Upper lobe of left lung (tissue), 6 donors: ENCODE measurements around the gene PLK3. TPM values are rescaled to one million over a fixed set of nuclear protein-coding genes. Genes with fewer than 3 reads are reported as not detected.

Experiments used
- ATAC-seq, 2 donors: fragments of 200-7000 bp; cut with Tn5 transposase; one replicate each; pipeline ENCODE4 v1.9.1; 2022; ENCODE audit warnings: mild to moderate bottlenecking in 2 of 2, moderate library complexity in 2 of 2; ENCODE audit not compliant: low FRiP score in 2 of 2
- DNase-seq, 2 donors: peaks; one replicate each; pipeline ENCODE4 v3.0.0-alpha.2; 2019 to 2020
- H3K27ac ChIP-seq, 4 donors: fragments of 200-600 bp; sonication (generic); one replicate each; pipeline ENCODE4 v1.5.1; 2016 to 2019
- H3K27me3 ChIP-seq, 4 donors: fragments of 200-600 bp; sonication (generic); one replicate each; pipeline ENCODE4 v1.5.1; 2017 to 2019
- H3K36me3 ChIP-seq, 4 donors: fragments of 200-600 bp; sonication (generic); one replicate each; pipeline ENCODE4 v1.5.1; 2016 to 2019
- H3K4me1 ChIP-seq, 4 donors: fragments of 200-600 bp; sonication (generic); one replicate each; pipeline ENCODE4 v1.5.1; 2018 to 2019
- H3K4me3 ChIP-seq, 4 donors: fragments of 200-600 bp; sonication (generic); one replicate each; pipeline ENCODE4 v1.5.1; 2017 to 2019; ENCODE audit warnings: mild to moderate bottlenecking in 2 of 4, moderate library complexity in 1 of 4
- H3K9me3 ChIP-seq, 4 donors: fragments of 200-600 bp; sonication (generic); one replicate each; pipeline ENCODE4 v1.5.1; 2018 to 2019
- EP300 ChIP-seq, 4 donors: sonication (generic); formaldehyde crosslinking; IDR thresholded peaks; one replicate each; pipeline ENCODE4 v1.5.1; 2017; ENCODE audit warnings: antibody characterized with exemption in 4 of 4, control low read depth in 2 of 4
- POLR2A ChIP-seq, 4 donors: fragments of 450-650 bp; IDR thresholded peaks; one replicate each; pipeline ENCODE4 v1.5.1; 2016 to 2017; ENCODE audit warnings: antibody characterized with exemption in 4 of 4, mild to moderate bottlenecking in 2 of 4
- POLR2AphosphoS5 ChIP-seq, 2 donors: sonication (generic); formaldehyde crosslinking; IDR thresholded peaks; one replicate each; pipeline ENCODE4 v1.5.1; 2017; ENCODE audit warnings: antibody characterized with exemption in 2 of 2
- WGBS, 2 donors: methylation state at CpG; one replicate each; pipeline ENCODE4 v1.1.5; 2017 to 2018; 5-methylcytosine and 5-hydroxymethylcytosine counted together
- total RNA-seq, 6 donors: library from RNA; depleted of rRNA in 4 of 6; stranded (reverse); fragments of >200 nt in 4 of 6; gene quantifications; one replicate each; pipeline versions ENCODE4 v1.1.0 to v1.2.1, GENCODE V29; 2016 to 2021
- TF ChIP-seq, protein P1 (sequence below), 6 experiments: fragments of 450-650 bp in 4 of 6; fragments of 200-600 bp in 2 of 6; sonication (generic) in 2 of 6; IDR thresholded peaks; one replicate each; pipeline ENCODE4 v1.5.1; 2016 to 2019; ENCODE audit warnings: antibody characterized with exemption in 6 of 6
- donor health status: DM: no; HTN: no; CAD: no; lungs with moderate emphysema.
- donor health status: DM: no; HTN: yes; CAD: no; lungs with severe emphysema.

The PLK3 gene
- total RNA-seq, 6 donors from 2014 or later, result 24.9 to 72.4 (median 49.6) TPM

DNA sequence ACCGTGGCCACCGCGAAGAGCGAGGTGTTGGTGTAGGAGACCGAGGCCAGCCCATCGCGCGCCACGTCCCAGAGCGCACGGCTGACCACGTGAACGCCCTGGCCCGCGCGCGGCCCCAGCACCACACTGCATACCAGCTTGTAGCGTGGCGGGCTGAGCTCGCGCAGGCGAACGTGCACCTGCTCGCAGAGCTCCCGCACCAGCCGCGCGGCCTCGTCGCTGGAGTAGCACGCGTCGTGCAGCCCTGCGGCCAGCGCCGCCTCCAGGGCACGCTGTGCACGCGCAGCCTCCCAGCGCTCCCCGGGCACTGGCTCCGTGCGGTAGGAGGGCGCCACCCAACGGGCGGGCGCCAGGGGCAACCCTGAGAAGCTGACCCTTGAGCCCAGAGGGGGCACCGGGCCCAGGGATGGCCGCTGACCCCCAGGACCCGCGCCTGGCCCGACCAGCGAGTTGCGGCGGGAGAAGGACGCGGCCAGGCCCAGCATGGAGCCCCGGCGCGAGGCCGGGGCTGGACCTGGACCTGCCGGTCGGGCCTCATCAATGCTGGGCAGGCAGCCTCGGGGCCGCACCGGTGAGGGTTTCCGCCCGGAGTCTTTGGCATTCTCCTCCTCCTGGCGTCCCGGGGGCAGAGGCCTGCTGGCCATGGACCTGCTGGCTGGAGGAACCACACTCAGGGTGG lies 6.0 kb downstream of the PLK3 start:
- no peak for TF ChIP-seq EP300 (IDR thresholded peaks at IDR 0.05)
- TF ChIP-seq, protein P1, sequence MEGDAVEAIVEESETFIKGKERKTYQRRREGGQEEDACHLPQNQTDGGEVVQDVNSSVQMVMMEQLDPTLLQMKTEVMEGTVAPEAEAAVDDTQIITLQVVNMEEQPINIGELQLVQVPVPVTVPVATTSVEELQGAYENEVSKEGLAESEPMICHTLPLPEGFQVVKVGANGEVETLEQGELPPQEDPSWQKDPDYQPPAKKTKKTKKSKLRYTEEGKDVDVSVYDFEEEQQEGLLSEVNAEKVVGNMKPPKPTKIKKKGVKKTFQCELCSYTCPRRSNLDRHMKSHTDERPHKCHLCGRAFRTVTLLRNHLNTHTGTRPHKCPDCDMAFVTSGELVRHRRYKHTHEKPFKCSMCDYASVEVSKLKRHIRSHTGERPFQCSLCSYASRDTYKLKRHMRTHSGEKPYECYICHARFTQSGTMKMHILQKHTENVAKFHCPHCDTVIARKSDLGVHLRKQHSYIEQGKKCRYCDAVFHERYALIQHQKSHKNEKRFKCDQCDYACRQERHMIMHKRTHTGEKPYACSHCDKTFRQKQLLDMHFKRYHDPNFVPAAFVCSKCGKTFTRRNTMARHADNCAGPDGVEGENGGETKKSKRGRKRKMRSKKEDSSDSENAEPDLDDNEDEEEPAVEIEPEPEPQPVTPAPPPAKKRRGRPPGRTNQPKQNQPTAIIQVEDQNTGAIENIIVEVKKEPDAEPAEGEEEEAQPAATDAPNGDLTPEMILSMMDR (IDR thresholded peaks at IDR 0.05), result peak in 1 of 6 experiments; percentile 8
- DNase-seq (peak in 1 of 2 donors; percentile 89), ATAC-seq (no peak)
- Histone ChIP-seq H3K4me3 (peak overlapping the region in 1 of 4 donors; percentile 28), H3K9me3 (no peaks in the 10 kb centered on the region), H3K4me1 (peaks cover 75 to 95% (median 89%) of the 10 kb centered on the region in 4 donors), H3K27me3 (no peaks in the 10 kb centered on the region), H3K36me3 (peaks cover 17 to 49% (median 42%) of the 10 kb centered on the region in 4 donors), H3K27ac (peak overlapping the region; percentile 93 to 99 (median 98))
- 93 to 95% methylated on average over 27 to 60 of the region's 70 CpGs for WGBS, 2 donors

DNA sequence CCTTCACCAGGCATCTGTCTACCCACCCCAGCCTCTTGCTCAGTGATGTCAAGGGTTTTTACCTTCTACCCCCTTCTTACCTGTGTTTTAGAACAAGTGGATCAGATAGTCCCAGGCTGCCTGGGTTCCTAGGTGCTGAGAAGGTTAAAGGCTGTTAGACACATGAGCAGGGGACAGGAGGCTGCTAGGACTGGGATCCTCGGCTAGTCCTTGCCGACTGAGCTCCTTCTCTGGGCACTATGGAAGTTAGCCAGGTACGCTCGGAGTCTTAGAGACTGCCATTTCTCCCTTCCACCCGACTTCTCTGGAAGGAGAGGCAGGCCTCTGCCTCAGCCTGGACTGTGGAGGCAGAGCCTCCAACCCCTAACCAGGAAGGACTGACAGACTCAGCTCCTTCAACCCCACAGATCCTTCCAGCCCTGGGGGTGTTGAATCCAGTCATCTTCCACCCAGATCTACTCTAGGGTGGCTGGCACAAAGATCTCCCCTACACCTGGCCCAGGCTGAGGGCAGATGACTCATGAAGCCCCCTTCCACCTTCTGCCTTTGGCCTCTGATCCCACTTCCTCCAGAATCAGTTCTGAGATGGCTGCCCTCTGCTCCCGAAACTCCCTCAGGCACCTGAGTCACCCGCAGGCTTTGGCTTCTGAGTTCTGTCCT lies 6.7 kb downstream of the PLK3 start, which contains the start of gene DYNLT4:
TSS of gene DYNLT4 (minus strand) at position 648 of the 660 bp plus-strand sequence. CDS start 683 bp downstream, outside the sequence.
- peak in 1 of 4 donors; percentile 87 for TF ChIP-seq POLR2A (IDR thresholded peaks at IDR 0.05)
- TF ChIP-seq, protein P1 (IDR thresholded peaks at IDR 0.05), result no peak
- peak within 1 kb of the TSS; percentile 93 to 99 (median 98) for H3K27ac ChIP-seq
- no peaks in the 10 kb centered on the region for H3K27me3 ChIP-seq
- peaks cover 75 to 95% (median 92%) of the 10 kb centered on the region in 4 donors for H3K4me1 ChIP-seq
- DNase-seq (no peak), ATAC-seq (peak in 1 of 2 donors; percentile 0)
- peaks cover 17 to 49% (median 42%) of the 10 kb centered on the region in 4 donors for H3K36me3 ChIP-seq
- peak within 1 kb of the TSS in 1 of 4 donors; percentile 31 for H3K4me3 ChIP-seq
- no peaks in the 10 kb centered on the region for H3K9me3 ChIP-seq
- 0 to 61% methylated on average over 1 to 7 of the region's 7 CpGs for WGBS, 2 donors

DNA sequence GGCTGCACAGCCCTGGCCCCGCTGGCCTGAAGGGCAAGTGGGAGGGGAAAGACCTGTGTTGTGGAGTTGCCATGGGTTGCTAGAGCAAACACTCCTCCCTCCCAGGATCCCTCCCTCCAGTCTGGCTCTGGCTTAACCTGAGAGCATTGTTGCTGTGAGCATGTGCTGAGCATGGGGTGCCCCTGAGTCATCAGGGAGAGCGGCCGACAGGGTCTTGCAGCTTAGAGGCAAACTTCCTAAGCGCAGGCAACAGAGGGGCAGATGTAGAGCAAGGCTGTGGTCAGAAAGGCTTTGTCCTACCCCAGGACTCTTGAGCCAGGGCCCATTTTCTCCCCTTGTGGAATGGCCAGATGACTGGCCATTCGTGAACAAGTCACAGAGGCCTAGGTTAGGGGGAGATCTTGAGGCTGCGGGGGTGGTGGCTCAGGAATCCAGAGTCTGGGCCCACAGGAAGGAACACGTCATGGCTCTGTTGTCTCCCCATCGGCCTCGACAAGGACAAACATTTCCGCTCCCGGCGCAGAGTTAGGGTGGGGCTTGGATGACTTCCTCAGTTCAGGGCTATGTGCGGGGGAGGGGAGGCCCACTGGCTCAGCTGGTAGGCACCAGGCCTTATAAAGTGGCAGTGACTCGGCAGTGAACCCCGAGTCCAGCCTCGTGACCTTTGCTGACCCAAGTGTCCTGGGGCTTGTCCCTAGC lies 7.3 kb downstream of the PLK3 start:
- Histone ChIP-seq H3K4me3 (peak overlapping the region in 1 of 4 donors; percentile 31), H3K36me3 (peaks cover 17 to 45% (median 41%) of the 10 kb centered on the region in 4 donors), H3K27ac (peak overlapping the region; percentile 93 to 99 (median 98)), H3K9me3 (no peaks in the 10 kb centered on the region), H3K27me3 (no peaks in the 10 kb centered on the region), H3K4me1 (peaks cover 69 to 95% (median 88%) of the 10 kb centered on the region in 4 donors)
- ATAC-seq (peak; percentile 85 to 92), DNase-seq (peak; percentile 86 to 99)
- WGBS, 2 donors, result 1 to 3% methylated on average over 8 to 16 of the region's 16 CpGs
- TF ChIP-seq, protein P1 (IDR thresholded peaks at IDR 0.05), result peak in 2 of 6 experiments; percentile 17 to 37
- TF ChIP-seq POLR2A (IDR thresholded peaks at IDR 0.05) (peak in 3 of 4 donors; percentile 23 to 62 (median 24)), POLR2AphosphoS5 (IDR thresholded peaks at IDR 0.05) (peak; percentile 89 to 90), EP300 (IDR thresholded peaks at IDR 0.05) (peak in 3 of 4 donors; percentile 26 to 94 (median 87))

DNA sequence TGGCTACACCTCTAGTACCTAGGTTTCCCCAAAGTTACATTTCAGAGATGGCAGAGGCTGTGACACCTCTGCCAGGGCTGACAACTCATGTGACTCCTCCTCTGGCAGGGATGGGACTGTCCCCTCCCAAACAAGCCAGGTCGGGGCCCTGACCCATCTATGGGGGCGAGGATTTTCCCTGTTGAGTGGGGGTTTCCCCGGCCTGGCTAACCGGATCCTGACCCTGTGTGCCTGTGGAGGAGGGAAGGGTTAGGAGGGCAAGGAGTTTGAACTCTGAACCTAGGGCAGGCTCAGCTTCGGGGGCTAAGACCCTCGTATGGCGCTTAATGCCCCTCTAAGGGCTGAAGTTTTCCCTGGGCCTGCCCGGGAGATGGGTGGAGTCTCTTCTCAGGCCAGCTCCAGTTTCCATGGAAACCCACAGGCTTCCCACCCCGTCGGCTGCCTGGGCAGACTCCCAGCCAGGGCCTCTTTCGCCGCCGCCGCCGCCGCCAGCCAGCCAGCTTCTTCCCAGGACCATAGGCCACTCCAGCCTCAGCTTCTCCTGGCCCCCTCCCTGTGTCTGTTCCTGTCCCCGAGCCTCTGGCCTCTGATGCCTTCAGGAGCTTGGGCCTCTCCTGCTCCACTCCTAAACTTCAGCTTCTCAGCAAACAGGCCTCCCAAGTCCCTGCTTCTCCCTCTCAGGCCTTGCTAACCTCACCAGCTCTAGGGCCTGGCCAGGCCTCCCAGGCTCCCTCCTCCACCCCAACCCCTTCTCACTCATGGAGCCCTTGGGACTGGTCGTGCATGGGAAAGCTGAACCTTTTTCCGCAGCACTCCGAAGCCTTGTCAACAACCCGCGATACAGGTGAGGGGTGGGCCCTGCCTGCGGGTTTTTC lies 8.1 kb downstream of the PLK3 start, which contains the start of gene BTBD19:
TSS of gene BTBD19 (plus strand) at position 461 of the 875 bp plus-strand sequence. CDS start at position 759, 298 bp downstream.
- H3K9me3 ChIP-seq, result no peaks in the 10 kb centered on the region
- WGBS, 2 donors, result 26 to 30% methylated on average over 11 to 23 of the region's 23 CpGs
- H3K36me3 ChIP-seq, result peaks cover 12 to 37% (median 34%) of the 10 kb centered on the region in 4 donors
- H3K4me3 ChIP-seq, result peak within 1 kb of the TSS in 3 of 4 donors; percentile 6 to 31 (median 14)
- H3K27ac ChIP-seq, result peak within 1 kb of the TSS; percentile 93 to 99 (median 98)
- TF ChIP-seq EP300 (IDR thresholded peaks at IDR 0.05) (no peak), POLR2AphosphoS5 (IDR thresholded peaks at IDR 0.05) (peak in 1 of 2 donors; percentile 20), POLR2A (IDR thresholded peaks at IDR 0.05) (peak in 2 of 4 donors; percentile 2 to 5)
- TF ChIP-seq, protein P1 (IDR thresholded peaks at IDR 0.05), result no peak
- H3K4me1 ChIP-seq, result peaks cover 69 to 94% (median 86%) of the 10 kb centered on the region in 4 donors
- H3K27me3 ChIP-seq, result no peaks in the 10 kb centered on the region
- DNase-seq, result peak; percentile 67 to 94
- peak; percentile 23 to 68 for ATAC-seq
